SK-N-SH treated with all-trans-retinoic acid at 6 μM for 48 hours (cell line): ENCODE data around the gene GDI2.

Source experiments
- ARNTL ChIP-seq: fragments of 450-650 bp; formaldehyde crosslinking; IDR thresholded peaks from 2 replicates; pipeline ENCODE4 v1.5.0; 2020; ENCODE audit warnings: low read depth, mild to moderate bottlenecking, moderate library complexity, borderline replicate concordance
- CREB5 ChIP-seq: fragments of 250-450 bp; sonication (Bioruptor Pico); IDR thresholded peaks from 2 replicates; pipeline ENCODE4 v1.5.1; 2020; ENCODE audit warnings: low read depth, mild to moderate bottlenecking, moderate library complexity
- CSDC2 ChIP-seq: fragments of 250-450 bp; sonication (Bioruptor Pico); IDR thresholded peaks from 2 replicates; pipeline ENCODE4 v1.5.0; 2020; ENCODE audit warnings: mild to moderate bottlenecking, moderate library complexity
- ISL1 ChIP-seq: fragments of 250-450 bp; sonication (Bioruptor Pico); IDR thresholded peaks from 2 replicates; pipeline ENCODE4 v2.1.2; 2022; ENCODE audit warnings: mild to moderate bottlenecking, moderate library complexity
- OSR1 ChIP-seq: fragments of 250-450 bp; sonication (Bioruptor Pico); IDR thresholded peaks from 2 replicates; pipeline ENCODE4 v1.8.0; 2022; ENCODE audit warnings: moderate library complexity, mild to moderate bottlenecking, inconsistent platforms
- PATZ1 ChIP-seq: fragments of 250-450 bp; sonication (Bioruptor Pico); IDR thresholded peaks from 2 replicates; pipeline ENCODE4 v1.8.0; 2020; ENCODE audit warnings: mild to moderate bottlenecking, moderate library complexity, borderline replicate concordance
- SNAI2 ChIP-seq: fragments of 250-450 bp; sonication (Bioruptor Pico); IDR thresholded peaks from 2 replicates; pipeline ENCODE4 v1.5.0; 2020; ENCODE audit warnings: mild to moderate bottlenecking, moderate library complexity
- TCF4 ChIP-seq: fragments of 250-450 bp; sonication (Bioruptor Pico); IDR thresholded peaks from 2 replicates; pipeline ENCODE4 v1.8.0; 2021; ENCODE audit warnings: mild to moderate bottlenecking, moderate library complexity, borderline replicate concordance
- TSHZ2 ChIP-seq: fragments of 250-450 bp; sonication (Bioruptor Pico); IDR thresholded peaks from 2 replicates; pipeline ENCODE4 v1.5.0; 2020; ENCODE audit warnings: mild to moderate bottlenecking, moderate library complexity
- ZFP30 ChIP-seq: fragments of 450-650 bp; formaldehyde crosslinking; IDR thresholded peaks from 2 replicates; pipeline ENCODE4 v1.5.0; 2022; ENCODE audit warnings: mild to moderate bottlenecking, moderate library complexity
- ZNF70 ChIP-seq: fragments of 450-650 bp; formaldehyde crosslinking; IDR thresholded peaks from 2 replicates; pipeline ENCODE4 v1.5.0; 2020; ENCODE audit warnings: mild to moderate bottlenecking, moderate library complexity

- TF ChIP-seq CREB5 (CRISPR knock-in tag) (no peak), SNAI2 (CRISPR knock-in tag) (no peak), OSR1 (CRISPR knock-in tag) (no peak), ARNTL (CRISPR knock-in tag) (no peak), CSDC2 (CRISPR knock-in tag) (no peak), ZFP30 (CRISPR knock-in tag) (no peak), TSHZ2 (CRISPR knock-in tag) (no peak), PATZ1 (CRISPR knock-in tag) (no peak), TCF4 (CRISPR knock-in tag) (no peak), ZNF70 (CRISPR knock-in tag) (no peak), ISL1 (CRISPR knock-in tag) (no peak)
These were observed 4.3 kb upstream of the GDI2 start for GRCh38 chr10:5817322-5818047.
